Measurements from ENCODE around the gene CHERP.
"Not testable (repeated sequence)": the region's sequence is repeated elsewhere in the genome, so short reads cannot be mapped to it uniquely, and the experiment has no call there.

Gene CHERP

DNA sequence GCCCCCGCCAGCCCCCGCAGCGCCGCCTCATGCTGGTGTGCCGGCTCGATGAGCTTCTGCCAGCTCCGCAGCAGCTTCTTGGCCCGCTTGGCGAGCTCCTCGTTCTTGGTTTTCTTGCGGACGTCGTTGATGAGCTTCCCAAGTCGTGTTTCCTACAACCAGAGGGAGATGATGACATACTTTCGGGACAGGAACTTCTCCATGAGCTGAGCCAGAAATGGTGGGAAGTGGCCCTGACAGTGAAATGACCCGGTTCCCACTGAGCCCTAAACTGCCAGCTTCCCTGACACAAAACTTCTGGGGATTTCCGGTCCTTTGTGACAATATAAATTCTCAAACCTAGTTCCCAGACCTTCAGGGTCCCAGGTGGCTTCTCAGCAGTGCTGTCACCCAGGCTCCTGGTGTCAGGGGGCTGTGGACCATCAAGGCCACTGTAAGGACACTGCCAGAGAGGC is 35.3 kb upstream of the CHERP start:
- DNase-seq (ENCODE audit: low spot score) = no peak

DNA sequence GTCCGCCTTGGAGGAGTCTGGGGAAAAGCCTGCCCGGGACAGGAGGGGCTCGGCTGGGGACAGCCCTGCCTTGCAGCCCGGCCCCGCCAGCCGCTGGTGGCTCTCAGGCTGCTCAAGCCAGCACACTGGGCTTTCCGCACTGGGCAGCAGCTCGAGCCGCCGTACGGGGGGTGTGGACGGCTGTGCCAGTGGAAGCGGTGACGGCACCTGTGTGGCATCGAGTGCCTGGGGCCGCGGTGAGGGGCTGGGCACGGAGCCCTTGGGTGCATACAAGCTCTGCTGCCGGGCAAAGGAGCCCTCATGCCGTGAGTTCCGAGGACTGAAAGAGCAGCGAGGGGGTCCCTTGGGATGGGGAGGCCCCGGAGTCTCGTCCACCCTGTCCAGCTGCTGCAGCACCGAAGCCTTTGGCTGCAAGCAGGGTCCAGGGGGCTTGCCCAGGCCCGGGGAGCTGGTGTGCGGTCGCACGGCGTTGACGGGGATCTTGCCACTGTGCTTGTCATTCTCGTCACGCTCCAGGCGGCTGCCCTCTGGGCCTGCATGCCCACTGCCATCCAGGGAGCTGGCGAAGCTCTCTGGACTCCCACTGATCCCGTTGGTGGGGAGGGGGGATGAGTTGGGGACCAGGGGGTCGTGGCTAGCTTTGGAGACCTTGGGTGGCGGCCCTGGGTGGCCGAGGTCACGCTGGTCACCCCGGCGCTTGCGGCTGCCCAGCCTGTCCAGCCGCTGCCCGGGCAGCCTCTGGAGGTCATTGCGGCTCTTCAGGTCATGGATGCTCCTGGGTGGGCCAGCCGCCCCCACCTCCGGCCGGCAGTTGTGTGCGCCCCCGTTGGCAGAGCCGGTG is 34.7 kb upstream of the CHERP start:
- DNase-seq (ENCODE audit: low spot score) = no peak

DNA sequence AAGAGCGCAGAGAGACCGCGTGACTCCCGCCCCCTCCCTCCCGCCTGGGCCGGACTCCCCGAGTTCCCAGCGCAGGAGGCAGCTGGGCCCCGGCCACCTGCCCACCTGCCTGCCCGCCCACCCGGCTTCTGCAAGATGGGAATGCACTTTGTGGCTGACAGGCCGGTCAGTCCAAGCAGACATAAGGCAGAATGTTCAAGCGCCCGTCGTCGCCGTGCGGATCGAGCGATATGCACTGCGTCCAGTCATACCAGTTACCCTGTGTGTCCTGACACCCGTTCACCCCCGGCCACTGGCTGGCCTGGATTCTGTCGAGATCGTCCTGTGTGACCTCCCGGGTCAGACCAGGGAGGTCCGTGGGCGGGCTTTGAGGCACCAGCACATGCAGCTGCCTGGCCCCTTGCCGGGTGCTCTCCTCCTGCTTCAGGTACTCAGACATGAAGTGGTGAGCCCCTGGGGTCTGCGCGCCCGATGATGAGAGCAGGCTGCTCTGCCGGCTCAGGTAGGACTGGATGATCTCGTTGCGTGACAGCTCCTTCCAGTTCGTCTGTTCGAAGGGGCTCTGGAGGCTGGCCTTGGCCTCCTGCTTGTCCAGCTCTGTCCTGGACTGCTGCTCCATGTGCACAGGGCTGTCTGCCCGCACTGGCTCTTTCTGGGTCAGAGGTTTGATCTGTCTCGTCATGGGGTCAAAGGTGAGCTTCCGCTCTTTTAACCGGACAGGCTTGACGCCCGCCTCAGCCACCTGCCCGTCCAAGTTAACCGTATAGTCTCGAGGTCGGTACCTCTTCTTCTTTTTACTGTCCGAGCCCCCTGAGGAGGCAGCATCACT is 33.8 kb upstream of the CHERP start:
- no peak for DNase-seq (ENCODE audit: low spot score)

DNA sequence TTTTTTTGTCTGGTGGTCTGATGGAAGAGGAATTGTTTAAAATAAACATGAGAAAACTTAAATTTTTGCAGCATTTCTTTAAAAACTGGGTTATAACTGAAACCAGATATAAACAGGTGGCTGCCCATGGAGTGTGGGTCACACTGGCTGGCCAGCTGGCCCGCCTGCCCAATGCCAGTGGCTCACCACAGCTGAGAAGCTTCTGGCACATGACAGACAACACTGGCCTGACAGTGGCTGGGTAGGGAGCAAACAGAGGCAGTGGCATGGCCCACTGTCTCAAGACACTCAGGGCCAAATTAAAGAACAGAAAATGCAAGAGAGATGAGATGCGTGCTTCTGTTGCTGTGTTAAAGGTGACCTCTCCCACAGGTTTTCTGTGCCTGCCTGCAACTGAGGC is 33.0 kb upstream of the CHERP start:
- DNase-seq (ENCODE audit: low spot score) = no peak

DNA sequence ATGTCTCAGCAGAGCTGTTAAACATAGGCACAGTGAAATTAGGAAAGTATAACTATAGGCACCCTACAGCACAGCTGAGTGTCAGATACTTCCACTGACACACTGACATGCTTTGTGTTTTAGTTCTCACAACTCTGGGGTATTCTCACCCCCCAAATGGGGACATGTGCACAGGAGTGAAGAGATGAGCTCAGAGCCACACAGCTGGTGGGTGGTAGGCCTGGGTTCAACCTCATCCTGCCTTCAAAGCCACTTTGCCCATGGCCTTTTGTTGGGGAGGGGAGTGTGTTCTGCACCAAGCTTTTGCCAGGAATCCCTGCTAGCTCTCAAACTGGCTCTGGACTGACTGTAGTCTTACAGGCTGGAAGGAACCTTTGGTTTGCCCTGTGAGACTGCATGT is 31.7 kb upstream of the CHERP start:
- DNase-seq (ENCODE audit: low spot score) = no peak

DNA sequence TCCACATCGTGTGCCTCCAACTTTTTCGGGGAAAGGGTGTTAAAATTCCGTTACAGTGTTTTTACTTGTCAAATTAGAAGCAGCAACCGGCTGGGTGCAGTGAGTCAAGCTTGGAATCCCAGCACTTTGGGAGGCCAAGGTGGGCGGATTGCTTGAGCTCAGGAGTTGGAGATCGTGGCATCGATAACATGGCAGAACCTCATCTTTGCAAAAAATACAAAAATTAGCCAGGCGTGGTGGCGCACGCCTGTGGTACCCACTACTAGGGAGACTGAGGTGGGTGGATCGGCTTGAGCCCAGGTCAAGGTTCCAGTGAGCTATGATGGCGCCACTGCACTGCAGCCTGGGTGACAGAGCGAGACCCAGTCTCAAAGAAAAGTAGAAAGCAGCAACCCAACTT is 31.1 kb upstream of the CHERP start:
- no peak for DNase-seq (ENCODE audit: low spot score)

DNA sequence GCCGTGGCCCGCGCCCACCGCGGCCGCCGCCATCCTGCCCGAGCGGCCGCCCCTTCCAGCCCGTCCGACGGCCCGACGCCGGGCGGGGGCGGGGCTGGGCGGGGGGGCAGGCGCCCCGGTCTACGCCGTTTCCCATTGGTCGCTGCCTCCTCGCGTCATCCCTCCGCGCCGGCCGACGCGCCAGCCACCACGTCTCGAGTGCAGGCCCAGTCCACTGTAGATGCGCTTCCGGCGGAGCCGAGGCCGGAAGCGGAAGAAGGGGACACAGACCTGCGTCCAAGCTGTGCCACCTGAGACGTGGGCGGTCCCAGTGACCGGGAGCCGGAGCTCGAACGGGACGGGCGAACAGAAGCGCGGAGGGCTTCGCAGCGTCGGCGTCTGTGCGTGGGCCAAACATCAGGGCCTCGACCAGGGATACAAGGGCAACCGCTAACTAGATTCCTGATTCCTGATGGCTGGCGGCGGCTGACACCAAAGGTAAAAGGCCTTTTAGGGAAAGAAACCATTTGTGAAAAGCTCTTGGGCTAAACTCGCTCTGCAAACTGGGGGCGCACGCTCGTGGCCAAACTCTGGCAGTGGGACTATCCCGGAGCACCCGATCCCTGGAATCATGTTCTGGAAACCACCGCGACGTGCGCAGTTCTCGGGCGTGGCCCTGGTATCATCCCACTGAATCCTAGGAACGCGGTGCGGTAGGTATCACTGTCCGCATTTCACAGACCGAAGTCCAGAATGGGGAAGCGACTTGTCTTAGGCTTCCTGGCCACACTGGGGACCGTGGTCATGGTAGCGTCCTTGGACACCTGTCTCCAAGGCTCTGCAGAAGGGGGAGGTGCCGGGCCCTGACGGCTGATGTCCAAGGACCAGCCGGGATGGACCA is 30.3 kb upstream of the CHERP start, which contains the start of gene SLC35E1:
SLC35E1 (minus strand) TSS at position 84 of the 880 bp plus-strand sequence; CDS start at position 33, 51 bp downstream.
- peak; percentile 98 for DNase-seq (ENCODE audit: low spot score)

DNA sequence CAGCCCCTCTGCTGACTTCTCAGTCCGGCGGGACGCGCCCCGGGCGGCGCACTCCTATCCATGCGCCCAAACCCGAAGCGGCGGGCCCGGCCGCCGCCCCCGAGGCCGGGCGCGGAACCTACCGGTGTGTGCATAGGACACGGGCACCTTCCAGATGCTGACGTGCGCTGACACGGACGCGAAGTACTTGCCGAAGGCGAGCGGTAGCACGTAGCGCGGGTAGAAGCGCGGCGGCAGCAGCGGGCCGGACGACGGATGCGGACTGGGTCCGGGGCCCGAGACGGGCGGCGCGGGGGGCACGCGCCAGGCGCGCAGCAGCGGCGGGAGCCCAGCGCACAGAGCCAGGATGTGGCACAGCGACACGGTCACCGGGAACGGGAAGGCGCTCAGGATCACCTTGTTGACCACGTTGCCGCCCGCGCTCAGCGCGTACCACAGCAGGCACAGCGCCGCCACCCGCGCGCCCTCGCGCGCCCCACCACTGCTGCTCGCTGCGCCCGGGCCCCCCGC is 29.6 kb upstream of the CHERP start:
- no peak for DNase-seq (ENCODE audit: low spot score)

DNA sequence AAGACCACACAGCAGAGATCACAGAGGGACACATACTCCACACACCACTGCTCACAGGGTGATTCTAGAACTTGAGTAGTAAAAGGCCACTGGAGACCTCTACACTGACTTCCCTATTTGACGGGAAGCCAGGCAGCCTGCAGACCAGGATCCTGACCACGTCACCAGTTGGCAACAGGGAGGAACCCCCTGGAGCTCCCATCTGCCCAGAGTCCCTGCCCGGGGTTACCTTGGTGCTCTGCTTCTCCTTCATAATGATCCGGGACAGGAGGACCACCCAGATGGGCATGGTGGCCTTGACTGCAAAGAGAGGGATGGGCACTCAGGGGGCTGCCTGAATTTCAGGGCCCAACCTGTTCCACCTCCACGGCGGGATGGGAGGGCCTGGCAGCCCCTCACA is 29.0 kb upstream of the CHERP start:
- DNase-seq (ENCODE audit: low spot score) = no peak

DNA sequence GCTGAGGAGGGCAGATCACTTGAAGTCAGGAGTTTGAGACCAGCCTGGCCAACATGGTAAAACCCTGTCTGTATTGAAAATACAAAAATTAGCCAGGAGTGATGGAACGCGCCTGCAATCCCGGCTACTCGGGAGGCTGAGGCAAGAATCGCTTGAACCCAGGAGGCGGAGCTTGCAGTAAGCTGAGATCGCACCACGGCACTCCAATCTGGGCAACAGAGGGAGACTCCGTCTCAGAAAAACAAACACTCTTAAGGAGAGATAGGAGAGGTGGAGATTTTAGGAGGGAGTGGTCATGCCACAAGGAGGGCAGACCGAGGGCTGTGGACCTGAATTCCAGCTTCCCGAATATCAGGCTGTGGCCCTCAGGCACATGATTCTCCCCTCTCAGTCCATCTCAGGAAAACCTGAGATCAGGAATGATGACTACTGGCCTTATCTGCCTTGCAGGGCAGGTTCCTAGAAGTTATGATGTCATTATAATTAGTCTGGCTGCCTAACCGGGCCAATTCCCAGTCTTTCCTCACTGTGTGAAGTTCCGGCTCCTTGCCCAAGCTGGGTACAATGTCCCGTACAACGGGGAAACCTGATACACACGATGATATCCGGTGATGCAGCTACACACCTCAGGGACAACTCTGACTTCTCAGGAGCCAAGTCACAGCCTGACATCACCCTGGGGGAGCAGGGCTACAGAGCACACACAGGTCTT is 27.5 kb upstream of the CHERP start:
- no peak for DNase-seq (ENCODE audit: low spot score)

DNA sequence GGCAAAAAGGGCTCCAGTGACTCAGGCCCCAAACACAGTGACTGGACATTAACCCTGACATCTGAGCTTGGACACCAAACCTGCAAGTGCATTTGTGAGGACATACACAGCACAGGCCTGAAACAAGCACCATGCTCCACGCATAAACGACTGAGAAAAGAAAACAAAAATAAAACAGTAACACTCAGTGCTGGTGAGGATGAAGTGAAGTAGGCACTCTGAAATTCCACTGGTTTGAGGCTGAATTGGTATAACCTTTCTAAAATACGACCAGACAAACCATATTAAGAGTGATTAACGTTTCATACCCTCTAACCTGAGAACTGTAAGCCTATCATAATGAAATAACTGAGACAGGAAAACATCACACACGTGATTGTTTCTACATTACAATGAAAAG is 24.5 kb upstream of the CHERP start:
- no peak for DNase-seq (ENCODE audit: low spot score)

DNA sequence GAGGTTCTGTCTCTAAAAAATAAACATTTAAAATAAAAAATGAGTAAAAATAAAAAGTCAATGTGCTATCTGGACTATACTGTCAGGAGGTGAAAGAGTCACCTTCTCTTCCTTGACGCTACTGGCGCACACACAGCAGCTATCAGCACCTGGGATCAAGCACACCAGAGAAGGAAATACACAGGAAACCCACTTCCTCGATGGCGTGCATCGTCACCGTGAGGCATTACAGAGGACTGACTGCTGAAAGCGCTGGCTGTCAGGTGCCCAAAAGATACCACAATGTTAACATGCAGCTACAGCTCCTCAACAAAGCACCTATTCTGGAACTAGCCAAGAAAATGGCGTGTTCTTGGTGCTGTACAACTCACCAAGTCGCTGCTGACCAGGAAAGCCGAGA is 23.9 kb upstream of the CHERP start:
- DNase-seq (ENCODE audit: low spot score) = no peak

DNA sequence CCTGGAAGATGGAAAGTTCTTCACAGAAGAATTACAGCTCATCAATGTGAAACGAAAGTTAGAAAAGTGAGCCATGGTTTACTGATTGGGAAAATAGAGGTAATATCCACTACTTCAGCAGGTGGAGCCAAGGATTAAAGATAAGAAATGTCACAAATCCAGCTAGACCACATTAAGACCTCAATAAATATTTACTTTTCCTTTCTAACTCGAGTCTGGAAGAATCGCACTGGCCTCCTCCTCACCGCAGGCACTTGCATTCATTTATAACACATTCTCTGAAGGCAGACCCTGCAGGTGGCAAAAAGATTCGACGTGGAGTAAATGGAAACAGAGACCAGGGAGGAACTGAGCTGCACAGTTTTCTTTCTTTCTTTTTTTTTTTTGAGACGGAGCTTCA is 22.6 kb upstream of the CHERP start:
- no peak for DNase-seq (ENCODE audit: low spot score)

DNA sequence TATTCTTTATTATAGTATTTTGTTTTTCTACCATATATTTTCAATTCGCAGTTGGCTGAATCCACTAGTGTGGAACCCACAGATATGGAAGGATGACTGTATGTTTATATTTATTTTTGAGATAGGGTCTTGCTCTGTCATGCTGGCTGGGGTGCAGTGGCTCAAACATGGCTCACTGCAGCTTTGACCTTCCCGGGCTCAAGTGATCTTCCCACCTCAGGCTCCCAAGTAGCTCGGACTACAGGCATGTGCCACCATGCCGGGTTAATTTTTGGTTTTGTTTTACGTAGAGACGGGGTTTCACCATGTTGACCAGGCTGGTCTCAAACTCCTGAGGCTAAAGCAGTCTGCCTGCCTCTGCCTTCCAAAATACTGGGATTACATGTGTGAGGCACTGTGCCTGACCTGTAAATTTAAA is 20.4 kb upstream of the CHERP start:
- no peak for DNase-seq (ENCODE audit: low spot score)

DNA sequence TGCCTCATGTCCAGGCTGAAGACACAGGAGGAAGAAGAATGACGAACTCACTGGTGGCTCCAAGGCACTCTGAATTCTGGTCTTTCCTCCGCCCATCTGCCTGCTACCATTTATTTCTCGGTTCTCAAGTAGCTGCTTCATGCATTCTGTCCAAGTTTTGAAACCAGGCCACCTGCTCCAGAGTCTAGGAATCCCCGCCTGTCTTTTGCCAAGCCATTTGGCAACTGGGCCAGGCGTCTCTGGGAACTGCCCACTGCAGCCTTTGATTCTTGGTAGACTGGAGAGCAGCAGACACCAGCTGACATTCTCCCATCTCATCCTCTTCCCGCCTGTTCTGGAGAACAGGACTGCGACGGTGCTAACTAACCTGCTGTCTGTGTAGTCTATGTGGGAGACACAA is 19.1 kb upstream of the CHERP start:
- no peak for DNase-seq (ENCODE audit: low spot score)

DNA sequence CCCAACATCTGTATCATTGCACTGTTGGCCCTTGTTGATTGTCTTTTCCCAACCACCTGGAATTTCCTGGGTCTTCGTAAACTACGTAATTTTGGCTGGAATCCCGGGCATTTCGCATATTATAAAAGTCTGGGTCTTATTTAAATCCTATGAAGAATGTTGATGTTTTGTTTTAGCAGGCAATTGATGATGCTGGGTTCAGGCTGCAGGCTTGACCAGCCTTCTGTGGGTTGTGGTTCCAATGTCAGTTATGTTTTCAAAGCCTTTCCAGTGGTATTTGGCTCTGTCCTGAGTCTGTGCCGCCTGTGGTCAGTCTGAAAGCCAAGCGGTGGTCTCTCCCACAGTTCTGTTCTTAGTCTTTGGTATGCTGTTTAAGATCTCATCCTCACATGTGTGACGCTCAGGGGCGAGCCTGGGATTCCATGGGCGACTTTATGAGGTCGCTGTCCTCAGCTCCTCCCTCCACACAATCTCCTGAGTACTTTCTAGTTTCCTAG is 17.6 kb upstream of the CHERP start:
- no peak for DNase-seq (ENCODE audit: low spot score)

DNA sequence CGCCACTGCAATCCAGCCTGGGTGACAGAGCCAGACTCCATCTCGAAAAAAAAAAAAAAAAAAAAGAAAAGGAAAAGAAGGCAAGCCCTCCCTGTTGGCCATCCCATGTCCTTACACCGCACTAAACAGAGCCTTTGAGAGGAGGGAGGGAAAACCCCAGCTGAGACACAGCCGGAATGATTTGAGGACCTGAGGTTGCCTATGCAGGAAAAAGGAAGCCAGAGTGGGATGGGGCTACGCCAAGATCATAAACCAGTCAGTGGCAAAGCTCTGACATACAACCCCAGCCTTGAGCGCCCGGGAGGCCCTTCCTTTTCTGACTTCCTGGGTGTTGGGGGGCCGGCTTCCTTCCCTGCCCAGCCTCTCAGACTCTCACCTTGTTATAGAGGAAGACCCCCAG is 12.5 kb upstream of the CHERP start:
- DNase-seq (ENCODE audit: low spot score) = no peak

DNA sequence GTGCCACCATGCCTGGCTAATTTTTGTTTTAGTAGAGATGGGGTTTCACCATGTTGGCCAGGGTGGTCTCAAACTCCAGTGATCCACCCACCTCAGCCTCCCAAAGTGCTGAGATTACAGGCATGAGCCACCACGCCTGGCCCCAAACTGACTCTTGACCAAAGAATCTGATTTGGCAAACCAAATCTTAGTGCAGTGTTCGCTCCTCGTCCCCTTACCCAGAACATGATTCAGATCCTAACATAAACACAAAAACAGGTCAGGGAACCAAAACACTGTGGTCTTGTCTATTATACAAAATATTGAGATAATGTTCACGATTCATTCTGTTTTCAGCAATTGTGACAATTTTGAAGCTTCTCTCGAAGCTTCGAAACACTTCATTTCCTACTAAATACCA is 9.7 kb upstream of the CHERP start:
- DNase-seq (ENCODE audit: low spot score) = not testable (repeated sequence)

DNA sequence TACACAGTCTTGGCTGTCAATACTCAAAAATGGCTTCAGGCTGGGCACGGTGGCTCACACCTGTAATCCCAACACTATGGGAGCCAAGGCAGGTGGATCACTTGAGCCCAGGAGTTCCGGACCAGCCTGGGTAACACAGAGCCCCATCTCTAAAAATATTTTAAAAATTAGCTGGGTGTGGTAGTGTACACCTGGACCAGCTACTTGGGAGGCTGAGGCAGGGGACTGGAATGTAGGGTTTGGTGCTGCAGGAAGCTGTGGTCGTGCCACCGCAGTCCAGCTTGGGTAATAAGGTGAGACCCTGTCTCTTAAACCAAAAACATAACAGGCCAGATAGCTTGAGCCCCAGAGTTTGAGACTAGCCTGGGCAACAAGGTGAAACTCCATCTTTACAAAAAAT is 6.7 kb upstream of the CHERP start:
- no peak for DNase-seq (ENCODE audit: low spot score)

DNA sequence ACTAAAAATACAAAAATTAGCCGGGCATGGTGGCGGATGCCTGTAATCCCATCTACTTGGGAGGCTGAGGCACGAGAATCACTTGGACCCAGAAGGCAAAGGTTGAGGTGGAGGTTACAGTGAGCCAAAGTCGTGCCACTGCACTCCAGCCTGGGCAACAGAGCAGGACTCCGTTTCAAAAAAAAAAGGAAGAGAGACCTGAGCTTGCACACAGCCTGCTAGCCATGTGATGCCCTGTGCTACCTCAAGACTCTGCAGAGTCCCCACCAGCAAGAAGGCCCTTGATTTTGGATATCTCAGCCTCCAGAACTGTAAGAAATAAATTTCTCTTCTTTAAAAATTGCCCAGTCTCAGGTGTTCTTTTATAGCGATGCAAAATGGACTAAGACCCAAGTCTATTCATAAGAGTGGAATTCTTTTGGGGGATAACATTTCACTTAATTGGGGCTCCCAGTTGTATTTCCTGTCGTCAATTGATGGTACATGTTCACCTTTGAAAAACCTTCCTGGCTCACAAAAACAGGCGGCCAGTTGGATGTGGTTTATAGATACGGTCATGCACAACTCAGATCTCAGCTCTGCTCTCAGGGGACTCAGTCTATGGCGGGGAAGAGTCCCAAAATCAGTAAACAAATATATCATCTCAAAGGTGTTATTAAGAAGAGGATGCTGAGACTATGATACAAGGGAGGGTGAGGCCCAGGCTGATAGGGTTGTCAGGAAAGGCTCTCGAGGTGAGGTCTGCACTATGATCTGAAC is 2.4 kb upstream of the CHERP start:
- DNase-seq (ENCODE audit: low spot score) = no peak
